Activated gamma-delta T cell treated with anti-CD3 and anti-CD28 coated beads, Interleukin-2, amount 50 U/mL, for 16 hours (primary cell): Measurements from ENCODE around the gene VGLL4.
A peak's percentile ranks its signal among the peaks of the same experiment; 100 is the strongest.

Source experiments
- DNase-seq: peaks from one replicate; pipeline ENCODE4 v3.0.0-alpha.2; 2020; ENCODE audit warnings: low read depth

Gene VGLL4

GRCh38 chr3:11653298-11654055 lies 9.8 kb upstream of the VGLL4 start:
- DNase-seq = no peak

GRCh38 chr3:11651900-11652299 lies 8.2 kb upstream of the VGLL4 start:
- DNase-seq = no peak

- no peak for DNase-seq
Observed at GRCh38 chr3:11651477-11651876, 7.8 kb upstream of the VGLL4 start.

- DNase-seq = no peak
Observed at GRCh38 chr3:11650391-11650790, 6.7 kb upstream of the VGLL4 start.

- DNase-seq = no peak
Observed at GRCh38 chr3:11648735-11649134, 5.0 kb upstream of the VGLL4 start.

- no peak for DNase-seq
Observed at GRCh38 chr3:11643201-11643603, 513 bp downstream of the VGLL4 start.

- DNase-seq = peak; percentile 33
Observed at GRCh38 chr3:11642431-11643191, 1.1 kb downstream of the VGLL4 start.

GRCh38 chr3:11641683-11642430 lies 1.9 kb downstream of the VGLL4 start:
- DNase-seq = no peak

- no peak for DNase-seq
Observed at GRCh38 chr3:11641316-11641682, 2.4 kb downstream of the VGLL4 start.

- DNase-seq = no peak
Observed at GRCh38 chr3:11640009-11640673, 3.6 kb downstream of the VGLL4 start.

GRCh38 chr3:11638495-11639358 lies 5.0 kb downstream of the VGLL4 start:
- no peak for DNase-seq

GRCh38 chr3:11637901-11638458 lies 5.7 kb downstream of the VGLL4 start:
- DNase-seq = no peak

- no peak for DNase-seq
Observed at GRCh38 chr3:11636394-11636770, 7.3 kb downstream of the VGLL4 start.

- no peak for DNase-seq
Observed at GRCh38 chr3:11635680-11636393, 7.9 kb downstream of the VGLL4 start.

- no peak for DNase-seq
Observed at GRCh38 chr3:11634974-11635612, 8.6 kb downstream of the VGLL4 start.

- DNase-seq = no peak
Observed at GRCh38 chr3:11634081-11634635, 9.6 kb downstream of the VGLL4 start.

- DNase-seq = no peak
Observed at GRCh38 chr3:11632966-11633365, 10.7 kb downstream of the VGLL4 start.

GRCh38 chr3:11632564-11632963 lies 11.2 kb downstream of the VGLL4 start:
- DNase-seq = no peak

GRCh38 chr3:11631820-11632219 lies 11.9 kb downstream of the VGLL4 start:
- no peak for DNase-seq

GRCh38 chr3:11629716-11630115 lies 14.0 kb downstream of the VGLL4 start:
- no peak for DNase-seq
